ENCODE results near the gene TRABD. TPM values are rescaled to one million over a fixed set of nuclear protein-coding genes. Genes with fewer than 3 reads are reported as not detected.

The TRABD gene
- polyA plus RNA-seq, 1 donor (not counting 4 experiments of a cell fraction or from before 2014, with no cell fraction given): 22.7 TPM

DNA sequence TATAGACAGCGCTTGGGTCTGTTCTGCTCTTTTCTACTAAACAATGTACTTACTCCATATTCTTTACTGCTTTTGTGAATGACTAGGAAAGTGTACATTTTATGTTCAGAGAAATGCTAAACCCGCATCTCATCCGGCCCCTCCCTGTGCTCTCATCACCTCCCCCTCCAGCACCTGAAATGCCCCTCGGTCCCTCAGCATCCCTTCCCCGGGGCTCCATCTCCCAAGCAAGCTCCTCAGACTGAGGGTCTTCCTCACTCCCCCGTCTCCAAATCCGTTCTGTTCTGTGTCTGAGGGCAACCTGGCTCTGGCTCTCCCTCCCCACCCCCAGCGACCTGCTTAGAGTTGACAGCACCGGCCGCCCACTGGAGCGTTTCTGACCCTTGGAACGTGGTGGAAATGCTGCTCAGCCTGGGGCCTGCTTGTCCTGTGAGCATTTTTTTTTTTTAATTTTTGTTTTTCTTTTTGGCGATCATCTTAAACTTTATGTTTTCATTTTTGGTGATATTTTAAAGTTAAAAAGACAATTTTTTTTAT, 16.5 kb downstream of the TRABD start:
- no peaks in the 10 kb centered on the region for H3K27me3 ChIP-seq (ENCODE audit: control insufficient read depth, extremely low read depth, insufficient read depth, low read length)
- H3K9me1 ChIP-seq (ENCODE audit: control insufficient read depth, extremely low read depth, insufficient read depth, low read length): peaks cover 2% of the 10 kb centered on the region
- TF ChIP-seq, protein P1, sequence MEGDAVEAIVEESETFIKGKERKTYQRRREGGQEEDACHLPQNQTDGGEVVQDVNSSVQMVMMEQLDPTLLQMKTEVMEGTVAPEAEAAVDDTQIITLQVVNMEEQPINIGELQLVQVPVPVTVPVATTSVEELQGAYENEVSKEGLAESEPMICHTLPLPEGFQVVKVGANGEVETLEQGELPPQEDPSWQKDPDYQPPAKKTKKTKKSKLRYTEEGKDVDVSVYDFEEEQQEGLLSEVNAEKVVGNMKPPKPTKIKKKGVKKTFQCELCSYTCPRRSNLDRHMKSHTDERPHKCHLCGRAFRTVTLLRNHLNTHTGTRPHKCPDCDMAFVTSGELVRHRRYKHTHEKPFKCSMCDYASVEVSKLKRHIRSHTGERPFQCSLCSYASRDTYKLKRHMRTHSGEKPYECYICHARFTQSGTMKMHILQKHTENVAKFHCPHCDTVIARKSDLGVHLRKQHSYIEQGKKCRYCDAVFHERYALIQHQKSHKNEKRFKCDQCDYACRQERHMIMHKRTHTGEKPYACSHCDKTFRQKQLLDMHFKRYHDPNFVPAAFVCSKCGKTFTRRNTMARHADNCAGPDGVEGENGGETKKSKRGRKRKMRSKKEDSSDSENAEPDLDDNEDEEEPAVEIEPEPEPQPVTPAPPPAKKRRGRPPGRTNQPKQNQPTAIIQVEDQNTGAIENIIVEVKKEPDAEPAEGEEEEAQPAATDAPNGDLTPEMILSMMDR (optimal IDR thresholded peaks at IDR 0.05 in 1 of 3, IDR thresholded peaks at IDR 0.05 in 1 of 3, conservative IDR thresholded peaks at IDR 0.05 in 1 of 3; ENCODE audit: extremely low read depth in 1 of 3, insufficient read depth in 2 of 3, low read length in 3 of 3): no peak
- TF ChIP-seq EZH2 (IDR thresholded peaks at IDR 0.05; ENCODE audit: low read length): no peak
- peak overlapping the region; percentile 40 for H3K27ac ChIP-seq (ENCODE audit: control insufficient read depth, insufficient read depth, low read length)
- DNase-seq (ENCODE audit: low read depth, low spot score) (no peak), FAIRE-seq (no peak)
- H3K79me2 ChIP-seq (ENCODE audit: control insufficient read depth, insufficient read depth, low read length): peaks cover 17% of the 10 kb centered on the region
- H3K4me2 ChIP-seq (ENCODE audit: control insufficient read depth, extremely low read depth, insufficient read depth, low read depth, low read length): peak overlapping the region; percentile 85
- no peaks in the 10 kb centered on the region for H4K20me1 ChIP-seq (ENCODE audit: control insufficient read depth, extremely low read depth, insufficient read depth, low read length)
- H2AFZ ChIP-seq (ENCODE audit: control insufficient read depth, low read length): no peak overlapping the region
- H3K4me1 ChIP-seq (ENCODE audit: control insufficient read depth, extremely low read depth, insufficient read depth, low read length): peaks cover 11% of the 10 kb centered on the region
- H3K36me3 ChIP-seq (ENCODE audit: control insufficient read depth in 2 of 2, extremely low read depth in 1 of 2, insufficient read depth in 2 of 2, low read length in 2 of 2): peaks cover 12 to 22% of the 10 kb centered on the region in 2 experiments
- no peaks in the 10 kb centered on the region for H3K9me3 ChIP-seq (ENCODE audit: control insufficient read depth, low read depth, low read length)
- H3K4me3 ChIP-seq (ENCODE audit: control insufficient read depth in 2 of 3, extremely low read depth in 1 of 3, insufficient read depth in 2 of 3, low read depth in 1 of 3, low read length in 3 of 3): peak overlapping the region; percentile 54 to 87 (median 75)
- dilution Hi-C loops (cut with MboI; ENCODE audit: extremely low pct_ligation_motif_present, low sequenced_read_pairs): no loop called here
- H3K9ac ChIP-seq (ENCODE audit: control insufficient read depth, extremely low read depth, insufficient read depth, low read length): peak overlapping the region; percentile 75

DNA sequence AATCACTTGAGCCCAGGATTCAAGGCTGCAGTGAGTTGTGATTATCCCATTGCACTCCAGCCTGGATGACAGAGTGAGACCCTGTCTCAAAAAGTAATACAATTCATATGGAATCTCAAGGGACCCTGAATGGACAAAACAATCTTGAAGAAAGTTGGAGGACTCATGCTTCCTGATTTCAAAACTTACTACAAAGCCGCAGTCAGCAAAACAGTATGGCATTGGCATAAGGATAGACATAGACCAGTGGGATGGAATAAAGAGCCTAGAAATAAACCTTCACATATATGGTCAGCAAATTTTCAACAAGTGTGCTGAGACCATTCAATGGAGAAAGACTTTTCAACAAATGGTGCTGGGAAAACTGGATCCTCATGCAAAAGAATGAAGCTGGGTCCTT, 17.6 kb downstream of the TRABD start:
- H3K4me3 ChIP-seq (ENCODE audit: control insufficient read depth in 2 of 3, extremely low read depth in 1 of 3, insufficient read depth in 2 of 3, low read depth in 1 of 3, low read length in 3 of 3): no peak overlapping the region
- no peak overlapping the region for H2AFZ ChIP-seq (ENCODE audit: control insufficient read depth, low read length)
- no peaks in the 10 kb centered on the region for H4K20me1 ChIP-seq (ENCODE audit: control insufficient read depth, extremely low read depth, insufficient read depth, low read length)
- peaks cover 17% of the 10 kb centered on the region for H3K79me2 ChIP-seq (ENCODE audit: control insufficient read depth, insufficient read depth, low read length)
- TF ChIP-seq EZH2 (IDR thresholded peaks at IDR 0.05; ENCODE audit: low read length): no peak
- TF ChIP-seq, protein P1 (optimal IDR thresholded peaks at IDR 0.05 in 1 of 3, IDR thresholded peaks at IDR 0.05 in 1 of 3, conservative IDR thresholded peaks at IDR 0.05 in 1 of 3; ENCODE audit: extremely low read depth in 1 of 3, insufficient read depth in 2 of 3, low read length in 3 of 3): no peak
- H3K9ac ChIP-seq (ENCODE audit: control insufficient read depth, extremely low read depth, insufficient read depth, low read length): no peak overlapping the region
- no peak for FAIRE-seq
- no peak for DNase-seq (ENCODE audit: low read depth, low spot score)
- peaks cover 15 to 21% of the 10 kb centered on the region in 2 experiments for H3K36me3 ChIP-seq (ENCODE audit: control insufficient read depth in 2 of 2, extremely low read depth in 1 of 2, insufficient read depth in 2 of 2, low read length in 2 of 2)
- no peaks in the 10 kb centered on the region for H3K9me3 ChIP-seq (ENCODE audit: control insufficient read depth, low read depth, low read length)
- H3K27me3 ChIP-seq (ENCODE audit: control insufficient read depth, extremely low read depth, insufficient read depth, low read length): no peaks in the 10 kb centered on the region
- H3K4me2 ChIP-seq (ENCODE audit: control insufficient read depth, extremely low read depth, insufficient read depth, low read depth, low read length): no peak overlapping the region
- dilution Hi-C loops (cut with MboI; ENCODE audit: extremely low pct_ligation_motif_present, low sequenced_read_pairs): no loop called here
- H3K4me1 ChIP-seq (ENCODE audit: control insufficient read depth, extremely low read depth, insufficient read depth, low read length): peaks cover 11% of the 10 kb centered on the region
- H3K9me1 ChIP-seq (ENCODE audit: control insufficient read depth, extremely low read depth, insufficient read depth, low read length): peaks cover 2% of the 10 kb centered on the region
- H3K27ac ChIP-seq (ENCODE audit: control insufficient read depth, insufficient read depth, low read length): no peak overlapping the region

All from keratinocyte (primary cell).